Measurements from ENCODE around the gene OR10AG1.

DNA sequence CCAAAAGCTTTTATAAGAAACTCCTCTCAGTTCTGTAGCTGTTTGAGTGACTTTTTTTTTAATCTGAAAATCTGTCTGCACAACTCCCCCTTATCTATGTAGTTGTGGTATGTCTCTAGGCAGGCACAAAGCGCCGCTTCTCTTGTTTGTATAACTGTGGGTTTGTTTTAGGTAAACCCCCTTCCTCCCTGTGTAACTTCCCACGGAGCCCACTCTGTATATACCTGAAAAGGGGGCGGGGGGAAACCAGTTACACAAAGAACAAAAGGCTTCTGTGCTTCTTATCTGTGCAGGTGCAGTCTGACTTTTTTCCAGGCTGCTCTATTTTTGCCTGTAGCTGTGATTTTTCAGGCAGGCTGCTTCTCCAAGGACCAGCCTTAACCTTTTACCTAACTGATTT is 13.2 kb downstream of the OR10AG1 start:
- TF ChIP-seq, protein P1, sequence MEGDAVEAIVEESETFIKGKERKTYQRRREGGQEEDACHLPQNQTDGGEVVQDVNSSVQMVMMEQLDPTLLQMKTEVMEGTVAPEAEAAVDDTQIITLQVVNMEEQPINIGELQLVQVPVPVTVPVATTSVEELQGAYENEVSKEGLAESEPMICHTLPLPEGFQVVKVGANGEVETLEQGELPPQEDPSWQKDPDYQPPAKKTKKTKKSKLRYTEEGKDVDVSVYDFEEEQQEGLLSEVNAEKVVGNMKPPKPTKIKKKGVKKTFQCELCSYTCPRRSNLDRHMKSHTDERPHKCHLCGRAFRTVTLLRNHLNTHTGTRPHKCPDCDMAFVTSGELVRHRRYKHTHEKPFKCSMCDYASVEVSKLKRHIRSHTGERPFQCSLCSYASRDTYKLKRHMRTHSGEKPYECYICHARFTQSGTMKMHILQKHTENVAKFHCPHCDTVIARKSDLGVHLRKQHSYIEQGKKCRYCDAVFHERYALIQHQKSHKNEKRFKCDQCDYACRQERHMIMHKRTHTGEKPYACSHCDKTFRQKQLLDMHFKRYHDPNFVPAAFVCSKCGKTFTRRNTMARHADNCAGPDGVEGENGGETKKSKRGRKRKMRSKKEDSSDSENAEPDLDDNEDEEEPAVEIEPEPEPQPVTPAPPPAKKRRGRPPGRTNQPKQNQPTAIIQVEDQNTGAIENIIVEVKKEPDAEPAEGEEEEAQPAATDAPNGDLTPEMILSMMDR (conservative IDR thresholded peaks at IDR 0.05; ENCODE audit: low read depth in 2 of 2): no peak
- TF ChIP-seq EZH2 (IDR thresholded peaks at IDR 0.05; ENCODE audit: low read depth, unreplicated experiment) (no peak), POLR2AphosphoS5 (IDR thresholded peaks at IDR 0.05; ENCODE audit: low read depth) (no peak), EZH2phosphoT487 (IDR thresholded peaks at IDR 0.05; ENCODE audit: unreplicated experiment) (no peak), ZNF331 (CRISPR knock-in tag; IDR thresholded peaks at IDR 0.05; ENCODE audit: low read depth) (no peak), CREB1 (CRISPR knock-in tag; IDR thresholded peaks at IDR 0.05; ENCODE audit: low read depth) (no peak), JUNB (IDR thresholded peaks at IDR 0.05; ENCODE audit: unreplicated experiment) (no peak)
- TF ChIP-seq, protein P2, sequence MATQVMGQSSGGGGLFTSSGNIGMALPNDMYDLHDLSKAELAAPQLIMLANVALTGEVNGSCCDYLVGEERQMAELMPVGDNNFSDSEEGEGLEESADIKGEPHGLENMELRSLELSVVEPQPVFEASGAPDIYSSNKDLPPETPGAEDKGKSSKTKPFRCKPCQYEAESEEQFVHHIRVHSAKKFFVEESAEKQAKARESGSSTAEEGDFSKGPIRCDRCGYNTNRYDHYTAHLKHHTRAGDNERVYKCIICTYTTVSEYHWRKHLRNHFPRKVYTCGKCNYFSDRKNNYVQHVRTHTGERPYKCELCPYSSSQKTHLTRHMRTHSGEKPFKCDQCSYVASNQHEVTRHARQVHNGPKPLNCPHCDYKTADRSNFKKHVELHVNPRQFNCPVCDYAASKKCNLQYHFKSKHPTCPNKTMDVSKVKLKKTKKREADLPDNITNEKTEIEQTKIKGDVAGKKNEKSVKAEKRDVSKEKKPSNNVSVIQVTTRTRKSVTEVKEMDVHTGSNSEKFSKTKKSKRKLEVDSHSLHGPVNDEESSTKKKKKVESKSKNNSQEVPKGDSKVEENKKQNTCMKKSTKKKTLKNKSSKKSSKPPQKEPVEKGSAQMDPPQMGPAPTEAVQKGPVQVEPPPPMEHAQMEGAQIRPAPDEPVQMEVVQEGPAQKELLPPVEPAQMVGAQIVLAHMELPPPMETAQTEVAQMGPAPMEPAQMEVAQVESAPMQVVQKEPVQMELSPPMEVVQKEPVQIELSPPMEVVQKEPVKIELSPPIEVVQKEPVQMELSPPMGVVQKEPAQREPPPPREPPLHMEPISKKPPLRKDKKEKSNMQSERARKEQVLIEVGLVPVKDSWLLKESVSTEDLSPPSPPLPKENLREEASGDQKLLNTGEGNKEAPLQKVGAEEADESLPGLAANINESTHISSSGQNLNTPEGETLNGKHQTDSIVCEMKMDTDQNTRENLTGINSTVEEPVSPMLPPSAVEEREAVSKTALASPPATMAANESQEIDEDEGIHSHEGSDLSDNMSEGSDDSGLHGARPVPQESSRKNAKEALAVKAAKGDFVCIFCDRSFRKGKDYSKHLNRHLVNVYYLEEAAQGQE (IDR thresholded peaks at IDR 0.05; ENCODE audit: unreplicated experiment): no peak

Measured in GM23338 (cell line).